ENCODE results near the gene FOLR3. TPM values are rescaled to one million over a fixed set of nuclear protein-coding genes. Genes with fewer than 3 reads are reported as not detected.
"Not testable (repeated sequence)": the region's sequence is repeated elsewhere in the genome, so short reads cannot be mapped to it uniquely, and the experiment has no call there.

The FOLR3 gene
- 0.26 and 0.99 TPM in 2 replicates for total RNA-seq
- 1.4 TPM in 2 replicates for polyA plus RNA-seq
- polyA plus RNA-seq (2012) = 2.0 and 3.0 TPM in 2 replicates
- 0.63 TPM in 1 of 2 replicates, not detected in the other for polyA minus RNA-seq (ENCODE audit: low replicate concordance)

- not testable (repeated sequence) for H3K27ac ChIP-seq (ENCODE audit: insufficient read depth, low read length); H3K4me2 ChIP-seq (ENCODE audit: extremely low read depth, insufficient read depth, low read length); H3K9me3 ChIP-seq (ENCODE audit: control insufficient read depth, insufficient read depth, low read depth, low read length); H3K9ac ChIP-seq (ENCODE audit: insufficient read depth, low read length); H3K36me3 ChIP-seq (ENCODE audit: control insufficient read depth, insufficient read depth, low read length); H3K27me3 ChIP-seq (ENCODE audit: control insufficient read depth, insufficient read depth, low read length); H4K20me1 ChIP-seq (ENCODE audit: control insufficient read depth, extremely low read depth, insufficient read depth, low read length); H2AFZ ChIP-seq (ENCODE audit: low read length); H3K79me2 ChIP-seq (ENCODE audit: control insufficient read depth, insufficient read depth, low read length); DNase-seq (ENCODE audit: low read depth in 2 of 2); H3K4me3 ChIP-seq (replicated peaks in 1 of 4; ENCODE audit: control extremely low read depth in 1 of 4, insufficient read depth in 1 of 4, low read depth in 3 of 4, low read length in 4 of 4); H3K4me1 ChIP-seq (ENCODE audit: control insufficient read depth, extremely low read depth, insufficient read depth, low read length)
These were observed at the start of gene FOLR3 for GRCh38 chr11:72135473-72135872. Gene FOLR3 (plus strand): TSS chr11:72135725. CDS start chr11:72135953, 228 bp downstream.

GRCh38 chr11:72088076-72088808, 47.3 kb upstream of the FOLR3 start:
- Histone ChIP-seq H4K20me1 (ENCODE audit: control insufficient read depth, extremely low read depth, insufficient read depth, low read length) (no peaks in the 10 kb centered on the region), H3K9ac (ENCODE audit: insufficient read depth, low read length) (no peak overlapping the region), H3K27ac (ENCODE audit: insufficient read depth, low read length) (no peak overlapping the region), H3K27me3 (ENCODE audit: control insufficient read depth, insufficient read depth, low read length) (no peaks in the 10 kb centered on the region), H3K4me1 (ENCODE audit: control insufficient read depth, extremely low read depth, insufficient read depth, low read length) (no peaks in the 10 kb centered on the region), H3K36me3 (ENCODE audit: control insufficient read depth, insufficient read depth, low read length) (peaks cover 6% of the 10 kb centered on the region), H3K9me3 (ENCODE audit: control insufficient read depth, insufficient read depth, low read depth, low read length) (no peaks in the 10 kb centered on the region), H3K4me2 (ENCODE audit: extremely low read depth, insufficient read depth, low read length) (no peak overlapping the region), H3K79me2 (ENCODE audit: control insufficient read depth, insufficient read depth, low read length) (no peaks in the 10 kb centered on the region), H3K4me3 (replicated peaks in 1 of 4; ENCODE audit: control extremely low read depth in 1 of 4, insufficient read depth in 1 of 4, low read depth in 3 of 4, low read length in 4 of 4) (no peak overlapping the region), H2AFZ (ENCODE audit: low read length) (no peak overlapping the region)
- no peak for DNase-seq (ENCODE audit: low read depth in 2 of 2)
- TF ChIP-seq CTCF (conservative IDR thresholded peaks at IDR 0.05 in 1 of 2, IDR thresholded peaks at IDR 0.05 in 1 of 2; ENCODE audit: low read depth in 1 of 2, low read length in 2 of 2) (no peak), EZH2 (IDR thresholded peaks at IDR 0.05; ENCODE audit: low read length, missing control alignments) (no peak)

- Histone ChIP-seq H3K27me3 (ENCODE audit: control insufficient read depth, insufficient read depth, low read length) (no peaks in the 10 kb centered on the region), H3K4me2 (ENCODE audit: extremely low read depth, insufficient read depth, low read length) (no peak overlapping the region), H3K27ac (ENCODE audit: insufficient read depth, low read length) (no peak overlapping the region), H3K79me2 (ENCODE audit: control insufficient read depth, insufficient read depth, low read length) (no peaks in the 10 kb centered on the region), H3K9ac (ENCODE audit: insufficient read depth, low read length) (no peak overlapping the region), H3K9me3 (ENCODE audit: control insufficient read depth, insufficient read depth, low read depth, low read length) (no peaks in the 10 kb centered on the region), H3K4me3 (replicated peaks in 1 of 4; ENCODE audit: control extremely low read depth in 1 of 4, insufficient read depth in 1 of 4, low read depth in 3 of 4, low read length in 4 of 4) (no peak overlapping the region), H3K36me3 (ENCODE audit: control insufficient read depth, insufficient read depth, low read length) (peaks cover 7% of the 10 kb centered on the region), H4K20me1 (ENCODE audit: control insufficient read depth, extremely low read depth, insufficient read depth, low read length) (no peaks in the 10 kb centered on the region), H2AFZ (ENCODE audit: low read length) (no peak overlapping the region), H3K4me1 (ENCODE audit: control insufficient read depth, extremely low read depth, insufficient read depth, low read length) (no peaks in the 10 kb centered on the region)
- DNase-seq (ENCODE audit: low read depth in 2 of 2) = peak; percentile 41 to 73
- no peak for TF ChIP-seq EZH2 (IDR thresholded peaks at IDR 0.05; ENCODE audit: low read length, missing control alignments)
- peak; percentile 90 to 93 for TF ChIP-seq CTCF (conservative IDR thresholded peaks at IDR 0.05 in 1 of 2, IDR thresholded peaks at IDR 0.05 in 1 of 2; ENCODE audit: low read depth in 1 of 2, low read length in 2 of 2)
These were observed 44.2 kb upstream of the FOLR3 start for GRCh38 chr11:72091292-72091691.

Measured in fibroblast of lung (primary cell).